ENCODE data around the gene HIGD1C. TPM values are rescaled to one million over a fixed set of nuclear protein-coding genes. Genes with fewer than 3 reads are reported as not detected.
"Not testable (repeated sequence)": the region's sequence is repeated elsewhere in the genome, so short reads cannot be mapped to it uniquely, and the experiment has no call there.

HIGD1C gene
- total RNA-seq, 2 experiments from 2014 or later: not detected

- DNase-seq (no peak), ATAC-seq (no peak)
- H3K27ac Mint-ChIP-seq: no peak overlapping the region
- H3K27me3 Mint-ChIP-seq: no peaks in the 10 kb centered on the region
- intact Hi-C loops (cut with micrococcal nuclease): no loop called here
- no peaks in the 10 kb centered on the region for H3K36me3 Mint-ChIP-seq (ENCODE audit: low read depth)
- H3K4me1 Mint-ChIP-seq (ENCODE audit: low read depth): peaks cover 34% of the 10 kb centered on the region
- POLR2A ChIA-PET: no interaction called here
- no peak overlapping the region for H3K4me3 Mint-ChIP-seq
- H3K9me3 Mint-ChIP-seq: no peaks in the 10 kb centered on the region
- TF ChIP-seq, protein P1, sequence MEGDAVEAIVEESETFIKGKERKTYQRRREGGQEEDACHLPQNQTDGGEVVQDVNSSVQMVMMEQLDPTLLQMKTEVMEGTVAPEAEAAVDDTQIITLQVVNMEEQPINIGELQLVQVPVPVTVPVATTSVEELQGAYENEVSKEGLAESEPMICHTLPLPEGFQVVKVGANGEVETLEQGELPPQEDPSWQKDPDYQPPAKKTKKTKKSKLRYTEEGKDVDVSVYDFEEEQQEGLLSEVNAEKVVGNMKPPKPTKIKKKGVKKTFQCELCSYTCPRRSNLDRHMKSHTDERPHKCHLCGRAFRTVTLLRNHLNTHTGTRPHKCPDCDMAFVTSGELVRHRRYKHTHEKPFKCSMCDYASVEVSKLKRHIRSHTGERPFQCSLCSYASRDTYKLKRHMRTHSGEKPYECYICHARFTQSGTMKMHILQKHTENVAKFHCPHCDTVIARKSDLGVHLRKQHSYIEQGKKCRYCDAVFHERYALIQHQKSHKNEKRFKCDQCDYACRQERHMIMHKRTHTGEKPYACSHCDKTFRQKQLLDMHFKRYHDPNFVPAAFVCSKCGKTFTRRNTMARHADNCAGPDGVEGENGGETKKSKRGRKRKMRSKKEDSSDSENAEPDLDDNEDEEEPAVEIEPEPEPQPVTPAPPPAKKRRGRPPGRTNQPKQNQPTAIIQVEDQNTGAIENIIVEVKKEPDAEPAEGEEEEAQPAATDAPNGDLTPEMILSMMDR (IDR thresholded peaks at IDR 0.05): no peak
- CTCF ChIA-PET: no interaction called here
These were observed 25.0 kb upstream of the HIGD1C start for GRCh38 chr12:50927356-50927755.

GRCh38 chr12:50927766-50928224 lies 24.5 kb upstream of the HIGD1C start:
- no peak overlapping the region for H3K27ac Mint-ChIP-seq
- no peaks in the 10 kb centered on the region for H3K27me3 Mint-ChIP-seq
- ChIA-PET CTCF (interaction anchor here (0.9 kb wide), 1 partner anchor 10 kb away, joined by 3 read pairs; no protein-coding TSS in a partner anchor), POLR2A (no interaction called here)
- ATAC-seq: no peak
- H3K36me3 Mint-ChIP-seq (ENCODE audit: low read depth): no peaks in the 10 kb centered on the region
- no peak for DNase-seq
- no peaks in the 10 kb centered on the region for H3K9me3 Mint-ChIP-seq
- TF ChIP-seq, protein P1 (IDR thresholded peaks at IDR 0.05): no peak
- no peak overlapping the region for H3K4me3 Mint-ChIP-seq
- peaks cover 31% of the 10 kb centered on the region for H3K4me1 Mint-ChIP-seq (ENCODE audit: low read depth)
- intact Hi-C loops (cut with micrococcal nuclease): no loop called here

DNA sequence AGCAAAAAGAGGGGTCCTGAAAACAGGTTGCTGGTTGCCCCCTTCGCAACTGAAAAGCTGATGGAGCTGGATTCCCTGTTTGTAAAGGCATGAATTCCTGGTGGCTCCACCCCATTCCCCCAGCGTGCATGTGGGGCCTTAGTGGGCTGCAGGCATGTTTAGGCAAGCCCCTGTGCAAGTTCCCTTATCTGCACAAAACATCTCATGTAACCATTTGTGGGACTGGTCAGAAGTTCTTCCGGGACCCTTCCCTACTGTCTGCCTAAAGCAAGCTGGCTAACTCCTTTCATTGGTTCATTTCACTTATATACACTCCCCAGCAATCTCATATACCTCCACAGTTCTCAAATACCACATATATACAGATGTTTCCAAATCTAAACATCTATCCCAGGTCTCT lies 24.0 kb upstream of the HIGD1C start:
- H3K27me3 Mint-ChIP-seq: no peaks in the 10 kb centered on the region
- no peak overlapping the region for H3K27ac Mint-ChIP-seq
- H3K36me3 Mint-ChIP-seq (ENCODE audit: low read depth): no peaks in the 10 kb centered on the region
- ChIA-PET POLR2A (no interaction called here), CTCF (interaction anchor here (0.9 kb wide), 1 partner anchor 10 kb away, joined by 3 read pairs; no protein-coding TSS in a partner anchor)
- no peak for DNase-seq
- H3K4me3 Mint-ChIP-seq: no peak overlapping the region
- intact Hi-C loops (cut with micrococcal nuclease): no loop called here
- TF ChIP-seq, protein P1 (IDR thresholded peaks at IDR 0.05): no peak
- ATAC-seq: no peak
- peaks cover 28% of the 10 kb centered on the region for H3K4me1 Mint-ChIP-seq (ENCODE audit: low read depth)
- H3K9me3 Mint-ChIP-seq: no peaks in the 10 kb centered on the region

DNA sequence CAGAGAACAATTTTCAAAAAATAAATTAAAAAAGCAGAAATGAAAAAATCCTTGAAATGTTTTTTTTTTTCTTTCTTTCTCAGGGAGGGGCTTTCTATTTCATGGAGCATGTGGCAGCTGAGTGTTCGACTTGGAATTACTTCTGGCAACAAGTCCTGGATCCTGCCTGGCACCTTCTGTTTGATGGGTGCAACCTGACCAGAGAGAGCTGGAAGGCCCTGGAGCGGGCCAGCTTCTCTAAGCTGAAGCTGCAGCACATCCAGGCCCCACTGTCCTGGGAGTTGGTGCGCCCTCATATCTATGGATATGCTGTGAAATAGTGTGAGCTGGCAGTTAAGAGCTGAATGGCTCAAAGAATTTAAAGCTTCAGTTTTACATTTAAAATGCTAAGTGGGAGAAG lies 22.5 kb upstream of the HIGD1C start:
- ChIA-PET POLR2A (no interaction called here), CTCF (no interaction called here)
- TF ChIP-seq, protein P1 (IDR thresholded peaks at IDR 0.05): no peak
- intact Hi-C loops (cut with micrococcal nuclease): no loop called here
- peaks cover 14% of the 10 kb centered on the region for H3K4me1 Mint-ChIP-seq (ENCODE audit: low read depth)
- ATAC-seq (no peak), DNase-seq (no peak)
- H3K27ac Mint-ChIP-seq: no peak overlapping the region
- H3K4me3 Mint-ChIP-seq: no peak overlapping the region
- no peaks in the 10 kb centered on the region for H3K27me3 Mint-ChIP-seq
- no peaks in the 10 kb centered on the region for H3K9me3 Mint-ChIP-seq
- no peaks in the 10 kb centered on the region for H3K36me3 Mint-ChIP-seq (ENCODE audit: low read depth)

- ATAC-seq; H3K9me3 Mint-ChIP-seq; H3K27me3 Mint-ChIP-seq; CTCF ChIA-PET; H3K4me1 Mint-ChIP-seq (ENCODE audit: low read depth); H3K4me3 Mint-ChIP-seq; H3K36me3 Mint-ChIP-seq (ENCODE audit: low read depth); H3K27ac Mint-ChIP-seq; intact Hi-C loops (cut with micrococcal nuclease): not testable (repeated sequence)
- POLR2A ChIA-PET: interaction anchor here (0.6 kb wide), 1 partner anchor 102 kb away, joined by 3 read pairs; no protein-coding TSS in a partner anchor
- peak; percentile 16 for DNase-seq
These were observed 21.9 kb upstream of the HIGD1C start for GRCh38 chr12:50930477-50930876.

Data from activated CD8-positive, alpha-beta T cell treated with anti-CD3 and anti-CD28 coated beads for 36 hours (primary cell).